ENCODE data around the gene SEMA4G. TPM values are rescaled to one million over a fixed set of nuclear protein-coding genes. Genes with fewer than 3 reads are reported as not detected.

The SEMA4G gene
- total and polyA plus RNA-seq, 2 of the 13 experiments (the other 11 are each of a cell fraction or from before 2014, with no cell fraction given) = 46.2 to 207 TPM

DNA sequence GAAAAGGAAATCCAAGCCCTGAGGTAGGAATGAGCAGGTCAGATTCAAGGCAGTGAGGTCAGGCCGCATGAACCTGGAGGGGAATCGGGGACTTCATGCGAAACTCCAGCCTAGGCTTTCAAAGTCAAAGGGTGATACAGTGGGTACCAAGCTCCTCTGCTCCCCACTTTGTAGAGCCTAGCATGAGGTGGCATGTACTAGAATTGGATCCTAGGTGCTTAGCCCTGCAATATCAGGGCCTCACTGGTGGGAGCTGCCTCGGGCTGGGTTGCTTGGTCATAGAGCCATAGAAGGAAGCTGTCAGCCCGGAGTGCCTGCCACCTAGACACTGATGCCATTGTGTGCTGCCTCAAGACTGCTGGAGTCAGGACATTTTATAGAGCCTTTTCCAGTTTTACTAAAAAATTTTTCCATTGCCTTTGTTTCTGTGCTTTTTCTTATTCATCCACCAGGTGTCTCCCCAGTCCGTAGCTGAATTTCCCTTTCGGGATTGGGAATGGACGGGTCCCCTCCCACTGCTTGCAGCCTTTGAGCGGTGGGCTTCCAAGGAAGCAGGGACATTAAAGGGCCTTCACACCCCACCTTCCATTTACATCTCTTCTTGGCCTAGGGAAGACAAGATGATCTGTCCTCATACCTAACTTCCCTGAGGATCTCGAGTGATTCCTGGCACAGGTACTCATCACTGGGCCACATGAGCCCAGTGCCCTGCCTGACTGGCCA, 24.8 kb downstream of the SEMA4G start (continued):
- TF ChIP-seq ZNF446 (CRISPR knock-in tag; IDR thresholded peaks at IDR 0.05) = no peak
- TF ChIP-seq ZNF816 (CRISPR knock-in tag; IDR thresholded peaks at IDR 0.05; ENCODE audit: borderline replicate concordance) = no peak
- no peak for TF ChIP-seq ZNF558 (CRISPR knock-in tag; IDR thresholded peaks at IDR 0.05; ENCODE audit: borderline replicate concordance)
- no peak for TF ChIP-seq IKZF4 (CRISPR knock-in tag; IDR thresholded peaks at IDR 0.05; ENCODE audit: borderline replicate concordance, low read depth, not compliant biosample characterization)
- TF ChIP-seq, protein P1, sequence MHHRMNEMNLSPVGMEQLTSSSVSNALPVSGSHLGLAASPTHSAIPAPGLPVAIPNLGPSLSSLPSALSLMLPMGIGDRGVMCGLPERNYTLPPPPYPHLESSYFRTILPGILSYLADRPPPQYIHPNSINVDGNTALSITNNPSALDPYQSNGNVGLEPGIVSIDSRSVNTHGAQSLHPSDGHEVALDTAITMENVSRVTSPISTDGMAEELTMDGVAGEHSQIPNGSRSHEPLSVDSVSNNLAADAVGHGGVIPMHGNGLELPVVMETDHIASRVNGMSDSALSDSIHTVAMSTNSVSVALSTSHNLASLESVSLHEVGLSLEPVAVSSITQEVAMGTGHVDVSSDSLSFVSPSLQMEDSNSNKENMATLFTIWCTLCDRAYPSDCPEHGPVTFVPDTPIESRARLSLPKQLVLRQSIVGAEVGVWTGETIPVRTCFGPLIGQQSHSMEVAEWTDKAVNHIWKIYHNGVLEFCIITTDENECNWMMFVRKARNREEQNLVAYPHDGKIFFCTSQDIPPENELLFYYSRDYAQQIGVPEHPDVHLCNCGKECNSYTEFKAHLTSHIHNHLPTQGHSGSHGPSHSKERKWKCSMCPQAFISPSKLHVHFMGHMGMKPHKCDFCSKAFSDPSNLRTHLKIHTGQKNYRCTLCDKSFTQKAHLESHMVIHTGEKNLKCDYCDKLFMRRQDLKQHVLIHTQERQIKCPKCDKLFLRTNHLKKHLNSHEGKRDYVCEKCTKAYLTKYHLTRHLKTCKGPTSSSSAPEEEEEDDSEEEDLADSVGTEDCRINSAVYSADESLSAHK (CRISPR knock-in tag; IDR thresholded peaks at IDR 0.05; ENCODE audit: borderline replicate concordance) = no peak
- no peak for TF ChIP-seq CCDC6 (CRISPR knock-in tag; IDR thresholded peaks at IDR 0.05)
- no peak for TF ChIP-seq ZNF674 (CRISPR knock-in tag; IDR thresholded peaks at IDR 0.05; ENCODE audit: low read depth)
- no peak for TF ChIP-seq NFE2L2 (IDR thresholded peaks at IDR 0.05; ENCODE audit: low read length)
- TF ChIP-seq, protein P2, sequence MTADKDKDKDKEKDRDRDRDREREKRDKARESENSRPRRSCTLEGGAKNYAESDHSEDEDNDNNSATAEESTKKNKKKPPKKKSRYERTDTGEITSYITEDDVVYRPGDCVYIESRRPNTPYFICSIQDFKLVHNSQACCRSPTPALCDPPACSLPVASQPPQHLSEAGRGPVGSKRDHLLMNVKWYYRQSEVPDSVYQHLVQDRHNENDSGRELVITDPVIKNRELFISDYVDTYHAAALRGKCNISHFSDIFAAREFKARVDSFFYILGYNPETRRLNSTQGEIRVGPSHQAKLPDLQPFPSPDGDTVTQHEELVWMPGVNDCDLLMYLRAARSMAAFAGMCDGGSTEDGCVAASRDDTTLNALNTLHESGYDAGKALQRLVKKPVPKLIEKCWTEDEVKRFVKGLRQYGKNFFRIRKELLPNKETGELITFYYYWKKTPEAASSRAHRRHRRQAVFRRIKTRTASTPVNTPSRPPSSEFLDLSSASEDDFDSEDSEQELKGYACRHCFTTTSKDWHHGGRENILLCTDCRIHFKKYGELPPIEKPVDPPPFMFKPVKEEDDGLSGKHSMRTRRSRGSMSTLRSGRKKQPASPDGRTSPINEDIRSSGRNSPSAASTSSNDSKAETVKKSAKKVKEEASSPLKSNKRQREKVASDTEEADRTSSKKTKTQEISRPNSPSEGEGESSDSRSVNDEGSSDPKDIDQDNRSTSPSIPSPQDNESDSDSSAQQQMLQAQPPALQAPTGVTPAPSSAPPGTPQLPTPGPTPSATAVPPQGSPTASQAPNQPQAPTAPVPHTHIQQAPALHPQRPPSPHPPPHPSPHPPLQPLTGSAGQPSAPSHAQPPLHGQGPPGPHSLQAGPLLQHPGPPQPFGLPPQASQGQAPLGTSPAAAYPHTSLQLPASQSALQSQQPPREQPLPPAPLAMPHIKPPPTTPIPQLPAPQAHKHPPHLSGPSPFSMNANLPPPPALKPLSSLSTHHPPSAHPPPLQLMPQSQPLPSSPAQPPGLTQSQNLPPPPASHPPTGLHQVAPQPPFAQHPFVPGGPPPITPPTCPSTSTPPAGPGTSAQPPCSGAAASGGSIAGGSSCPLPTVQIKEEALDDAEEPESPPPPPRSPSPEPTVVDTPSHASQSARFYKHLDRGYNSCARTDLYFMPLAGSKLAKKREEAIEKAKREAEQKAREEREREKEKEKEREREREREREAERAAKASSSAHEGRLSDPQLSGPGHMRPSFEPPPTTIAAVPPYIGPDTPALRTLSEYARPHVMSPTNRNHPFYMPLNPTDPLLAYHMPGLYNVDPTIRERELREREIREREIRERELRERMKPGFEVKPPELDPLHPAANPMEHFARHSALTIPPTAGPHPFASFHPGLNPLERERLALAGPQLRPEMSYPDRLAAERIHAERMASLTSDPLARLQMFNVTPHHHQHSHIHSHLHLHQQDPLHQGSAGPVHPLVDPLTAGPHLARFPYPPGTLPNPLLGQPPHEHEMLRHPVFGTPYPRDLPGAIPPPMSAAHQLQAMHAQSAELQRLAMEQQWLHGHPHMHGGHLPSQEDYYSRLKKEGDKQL (CRISPR knock-in tag; IDR thresholded peaks at IDR 0.05; ENCODE audit: low read depth) = no peak
- TF ChIP-seq, protein P3, sequence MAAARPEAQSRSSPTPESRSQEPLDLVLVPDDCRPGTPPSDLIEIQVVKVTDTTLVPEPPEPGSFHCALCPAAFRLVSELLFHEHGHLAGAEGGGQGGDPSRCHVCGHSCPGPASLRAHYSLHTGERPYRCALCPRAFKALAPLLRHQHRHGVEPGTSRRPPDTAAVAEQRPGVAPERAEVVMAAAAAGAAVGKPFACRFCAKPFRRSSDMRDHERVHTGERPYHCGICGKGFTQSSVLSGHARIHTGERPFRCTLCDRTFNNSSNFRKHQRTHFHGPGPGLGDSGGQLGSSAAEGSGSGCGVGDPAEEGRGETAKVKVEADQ (CRISPR knock-in tag; IDR thresholded peaks at IDR 0.05; ENCODE audit: borderline replicate concordance) = no peak
- no peak for TF ChIP-seq FOXA1 (IDR thresholded peaks at IDR 0.05)
- no peak for TF ChIP-seq FOXA1 (CRISPR knock-in tag; IDR thresholded peaks at IDR 0.05)
- TF ChIP-seq, protein P4, sequence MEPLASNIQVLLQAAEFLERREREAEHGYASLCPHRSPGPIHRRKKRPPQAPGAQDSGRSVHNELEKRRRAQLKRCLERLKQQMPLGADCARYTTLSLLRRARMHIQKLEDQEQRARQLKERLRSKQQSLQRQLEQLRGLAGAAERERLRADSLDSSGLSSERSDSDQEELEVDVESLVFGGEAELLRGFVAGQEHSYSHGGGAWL (CRISPR knock-in tag; IDR thresholded peaks at IDR 0.05) = no peak
- no peak for TF ChIP-seq BRD4 (CRISPR knock-in tag; IDR thresholded peaks at IDR 0.05)
- no peak for TF ChIP-seq SP140L (CRISPR knock-in tag; IDR thresholded peaks at IDR 0.05; ENCODE audit: borderline replicate concordance)
